ENCODE measurements around the gene GRIK4. TPM values are rescaled to one million over a fixed set of nuclear protein-coding genes. Genes with fewer than 3 reads are reported as not detected.

Gene GRIK4
- total RNA-seq, 3 donors from 2014 or later = 0.36 to 0.51 TPM; not detected in 1

DNA sequence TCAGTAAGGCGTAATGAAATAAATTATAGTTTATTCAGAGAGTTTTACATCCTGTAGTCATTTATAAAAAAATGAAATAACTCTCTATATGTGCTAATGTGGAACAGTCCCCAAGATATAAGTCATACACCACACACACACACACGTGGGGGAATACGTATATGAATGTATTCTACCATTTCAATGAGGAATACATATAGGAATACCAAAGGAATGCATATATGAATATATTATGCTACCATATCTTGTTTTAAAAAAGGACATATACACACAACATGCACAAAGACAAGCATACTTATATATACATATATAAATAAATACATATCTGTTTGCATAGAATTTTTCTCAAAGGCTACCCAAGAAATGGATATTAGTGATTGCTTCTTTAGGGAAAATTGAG lies 39.6 kb upstream of the GRIK4 start:
- TF ChIP-seq, protein P1, sequence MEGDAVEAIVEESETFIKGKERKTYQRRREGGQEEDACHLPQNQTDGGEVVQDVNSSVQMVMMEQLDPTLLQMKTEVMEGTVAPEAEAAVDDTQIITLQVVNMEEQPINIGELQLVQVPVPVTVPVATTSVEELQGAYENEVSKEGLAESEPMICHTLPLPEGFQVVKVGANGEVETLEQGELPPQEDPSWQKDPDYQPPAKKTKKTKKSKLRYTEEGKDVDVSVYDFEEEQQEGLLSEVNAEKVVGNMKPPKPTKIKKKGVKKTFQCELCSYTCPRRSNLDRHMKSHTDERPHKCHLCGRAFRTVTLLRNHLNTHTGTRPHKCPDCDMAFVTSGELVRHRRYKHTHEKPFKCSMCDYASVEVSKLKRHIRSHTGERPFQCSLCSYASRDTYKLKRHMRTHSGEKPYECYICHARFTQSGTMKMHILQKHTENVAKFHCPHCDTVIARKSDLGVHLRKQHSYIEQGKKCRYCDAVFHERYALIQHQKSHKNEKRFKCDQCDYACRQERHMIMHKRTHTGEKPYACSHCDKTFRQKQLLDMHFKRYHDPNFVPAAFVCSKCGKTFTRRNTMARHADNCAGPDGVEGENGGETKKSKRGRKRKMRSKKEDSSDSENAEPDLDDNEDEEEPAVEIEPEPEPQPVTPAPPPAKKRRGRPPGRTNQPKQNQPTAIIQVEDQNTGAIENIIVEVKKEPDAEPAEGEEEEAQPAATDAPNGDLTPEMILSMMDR (IDR thresholded peaks at IDR 0.05) = no peak
- intact Hi-C loops (cut with DNase I, micrococcal nuclease) = no loop called here
- DNase-seq (no peak), ATAC-seq (no peak)
- Histone ChIP-seq H3K4me1 (ENCODE audit: low read depth) (no peaks in the 10 kb centered on the region), H3K36me3 (ENCODE audit: low read depth) (no peaks in the 10 kb centered on the region), H3K9me3 (no peaks in the 10 kb centered on the region), H3K4me3 (no peak overlapping the region)

DNA sequence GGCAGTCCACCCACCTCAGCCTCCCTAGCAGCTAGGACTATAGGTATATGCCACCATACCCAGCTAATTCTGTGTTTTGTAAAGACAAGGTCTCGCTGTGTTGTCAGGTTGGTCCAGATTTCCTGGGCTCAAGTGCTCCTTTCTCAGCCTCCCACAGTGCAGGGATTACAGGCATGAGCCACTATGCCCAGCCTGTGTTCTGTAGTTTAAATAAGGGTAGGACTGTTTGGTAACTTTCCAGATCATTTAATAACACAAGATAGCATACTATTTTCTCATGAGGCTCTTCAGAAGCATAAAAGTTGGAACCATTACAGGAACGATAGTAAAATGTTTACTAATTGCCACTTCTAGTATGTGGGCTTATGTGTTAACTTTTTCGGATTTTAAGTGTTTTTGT lies 38.0 kb upstream of the GRIK4 start:
- Histone ChIP-seq H3K36me3 (ENCODE audit: low read depth) (no peaks in the 10 kb centered on the region), H3K4me3 (no peak overlapping the region), H3K9me3 (no peaks in the 10 kb centered on the region), H3K4me1 (ENCODE audit: low read depth) (no peaks in the 10 kb centered on the region)
- no peak for ATAC-seq
- no peak for DNase-seq
- TF ChIP-seq, protein P1 (IDR thresholded peaks at IDR 0.05) = no peak
- intact Hi-C loops (cut with DNase I, micrococcal nuclease) = no loop called here

DNA sequence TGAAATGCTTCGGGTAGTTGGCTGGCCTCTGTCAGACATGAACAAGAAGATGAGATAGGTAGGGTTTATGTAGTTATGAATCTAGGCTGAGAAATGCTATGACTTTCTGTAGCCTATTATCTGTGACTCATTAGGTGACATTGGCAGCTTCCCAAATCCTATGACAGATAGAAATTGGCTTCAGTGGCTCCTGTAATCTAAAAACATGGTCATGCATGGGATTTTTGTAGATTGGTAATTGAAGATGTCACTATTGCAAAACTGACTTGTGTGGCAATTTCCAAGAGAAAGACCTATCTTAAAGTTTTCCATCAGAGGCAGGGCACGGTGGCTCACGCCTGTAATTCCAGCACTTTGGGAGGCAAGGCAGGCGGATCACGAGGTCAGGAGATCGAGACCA lies 29.4 kb upstream of the GRIK4 start:
- ATAC-seq (no peak), DNase-seq (no peak)
- intact Hi-C loops (cut with DNase I, micrococcal nuclease) = no loop called here
- TF ChIP-seq, protein P1 (IDR thresholded peaks at IDR 0.05) = no peak
- H3K36me3 ChIP-seq (ENCODE audit: low read depth) = no peaks in the 10 kb centered on the region
- H3K4me1 ChIP-seq (ENCODE audit: low read depth) = no peaks in the 10 kb centered on the region
- H3K4me3 ChIP-seq = no peak overlapping the region
- no peaks in the 10 kb centered on the region for H3K9me3 ChIP-seq

DNA sequence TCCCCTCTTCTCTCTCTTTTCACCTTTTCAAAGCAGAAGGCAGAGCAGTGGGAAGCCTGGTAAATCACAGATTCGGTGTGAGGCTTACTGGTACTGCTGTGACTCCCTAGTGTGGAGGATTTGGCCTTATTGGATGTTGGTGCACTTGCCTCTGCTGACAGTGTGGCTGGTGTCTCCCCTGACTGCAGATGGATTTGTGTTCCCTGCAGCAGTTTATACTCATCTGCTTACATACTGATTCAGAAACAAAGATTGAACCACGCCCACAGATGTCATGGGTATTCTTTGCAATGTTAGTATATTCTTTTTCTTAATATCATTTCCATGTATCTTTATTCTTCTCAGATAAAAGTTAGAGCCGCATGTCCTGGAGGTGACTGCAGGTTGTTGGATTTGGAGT lies 26.8 kb upstream of the GRIK4 start:
- intact Hi-C loops (cut with DNase I, micrococcal nuclease) = no loop called here
- H3K4me3 ChIP-seq = no peak overlapping the region
- no peaks in the 10 kb centered on the region for H3K36me3 ChIP-seq (ENCODE audit: low read depth)
- ATAC-seq (no peak), DNase-seq (no peak)
- H3K4me1 ChIP-seq (ENCODE audit: low read depth) = no peaks in the 10 kb centered on the region
- no peaks in the 10 kb centered on the region for H3K9me3 ChIP-seq
- TF ChIP-seq, protein P1 (IDR thresholded peaks at IDR 0.05) = no peak

DNA sequence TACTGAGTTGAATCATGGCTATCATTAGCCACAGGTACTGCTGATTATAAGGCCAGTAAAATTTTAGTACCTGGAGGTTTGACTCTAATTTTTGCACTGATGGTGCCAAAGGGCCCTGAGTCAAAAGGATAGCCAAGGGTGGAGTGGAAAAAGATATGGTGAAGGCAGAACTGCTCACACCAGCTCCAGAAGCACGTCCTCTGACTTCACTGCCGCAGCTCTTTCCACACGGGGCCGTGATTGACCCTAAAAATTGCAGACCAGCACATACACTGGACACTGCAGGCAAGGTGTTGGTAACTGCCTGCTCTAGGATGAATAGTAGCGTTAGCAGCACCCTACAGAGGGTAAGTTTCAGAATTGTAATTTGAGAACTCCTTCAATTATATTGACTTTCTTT lies 25.4 kb upstream of the GRIK4 start:
- Histone ChIP-seq H3K36me3 (ENCODE audit: low read depth) (no peaks in the 10 kb centered on the region), H3K4me3 (no peak overlapping the region), H3K4me1 (ENCODE audit: low read depth) (no peaks in the 10 kb centered on the region), H3K9me3 (no peaks in the 10 kb centered on the region)
- TF ChIP-seq, protein P1 (IDR thresholded peaks at IDR 0.05) = no peak
- intact Hi-C loops (cut with DNase I, micrococcal nuclease) = no loop called here
- ATAC-seq (no peak), DNase-seq (no peak)

DNA sequence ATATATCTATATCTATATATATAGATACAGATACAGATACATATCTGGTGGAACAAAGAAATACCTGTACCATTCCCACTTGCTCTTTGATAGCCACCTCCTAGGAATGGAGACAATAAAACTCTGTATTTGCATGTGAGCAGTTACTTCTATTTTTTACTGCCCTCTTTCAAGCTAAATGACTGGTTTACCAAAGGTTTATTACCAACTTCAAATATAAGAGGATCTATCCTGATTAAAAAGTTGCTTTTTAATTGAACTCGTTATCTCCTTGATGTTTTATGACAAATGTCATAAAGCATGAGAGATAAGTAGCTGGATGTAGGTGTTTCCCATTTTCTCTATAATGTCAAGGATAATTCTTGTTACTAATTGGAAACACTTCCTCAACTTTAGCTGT lies 21.7 kb upstream of the GRIK4 start:
- DNase-seq = no peak
- intact Hi-C loops (cut with DNase I, micrococcal nuclease) = no loop called here
- ATAC-seq = peak; percentile 68
- TF ChIP-seq, protein P1 (IDR thresholded peaks at IDR 0.05) = no peak
- H3K9me3 ChIP-seq = no peaks in the 10 kb centered on the region
- no peaks in the 10 kb centered on the region for H3K36me3 ChIP-seq (ENCODE audit: low read depth)
- no peak overlapping the region for H3K4me3 ChIP-seq
- H3K4me1 ChIP-seq (ENCODE audit: low read depth) = no peaks in the 10 kb centered on the region

All from mucosa of descending colon (tissue), 3 donors.